ENCODE results near the gene CHST5. TPM values are rescaled to one million over a fixed set of nuclear protein-coding genes. Genes with fewer than 3 reads are reported as not detected.
A peak's percentile ranks its signal among the peaks of the same experiment; 100 is the strongest.

Gene CHST5
- total RNA-seq, 5 donors from 2014 or later (not counting 1 experiment from before 2014, with no cell fraction given) = 0.09 TPM; not detected in 4

DNA sequence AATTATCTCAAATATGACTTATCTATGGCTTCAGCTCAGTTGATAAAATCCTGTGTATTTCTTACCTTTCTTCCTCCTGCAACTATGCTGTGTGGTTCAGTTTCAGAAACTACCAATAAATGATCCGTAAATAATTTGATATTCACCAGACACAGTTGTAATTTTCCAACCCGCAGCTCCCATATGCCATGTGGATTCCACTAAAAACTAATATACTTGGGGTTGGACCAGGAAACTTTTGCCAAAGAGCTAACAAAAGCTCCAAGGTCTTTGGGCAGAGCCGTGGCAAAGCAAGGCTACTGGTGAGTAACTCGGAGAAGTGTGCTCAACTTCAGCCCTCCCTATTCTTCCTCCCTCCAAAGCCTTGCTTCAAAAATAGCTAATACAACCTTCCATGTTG, 38.4 kb downstream of the CHST5 start:
- POLR2A ChIA-PET = no interaction called here
- peaks cover 6 to 10% (median 7%) of the 10 kb centered on the region in 3 donors for H3K4me1 Mint-ChIP-seq
- DNase-seq = no peak
- H3K36me3 Mint-ChIP-seq = no peaks in the 10 kb centered on the region
- H3K27me3 ChIP-seq (replicated peaks in 1 of 2; ENCODE audit: control insufficient read depth in 2 of 2, extremely low read depth in 1 of 2, insufficient read depth in 2 of 2, low read length in 1 of 2) = peaks cover 2 to 33% of the 10 kb centered on the region in 2 experiments
- no peak overlapping the region for H3K4me3 Mint-ChIP-seq
- H3K27me3 Mint-ChIP-seq = peaks cover 24 to 40% of the 10 kb centered on the region in 2 donors
- peaks cover 0 to 10% of the 10 kb centered on the region in 2 experiments for H3K4me1 ChIP-seq (ENCODE audit: control insufficient read depth in 1 of 2, extremely low read depth in 1 of 2, insufficient read depth in 2 of 2, low read length in 2 of 2)
- CTCF ChIA-PET = interaction anchor here in 1 of 2 donors (0.6 to 0.7 kb wide), 2 partner anchors 9 to 46 kb away, joined by 3 read pairs; no protein-coding TSS in a partner anchor
- H3K9me3 ChIP-seq = no peaks in the 10 kb centered on the region
- no CpG with 5 or more reads among the region's 4 CpGs for WGBS (ENCODE audit: insufficient coverage)
- no peak overlapping the region for H3K27ac ChIP-seq (ENCODE audit: low read length)
- H3K27ac Mint-ChIP-seq = no peak overlapping the region
- no peak for ATAC-seq (replicated peaks in 1 of 4)
- H3K4me3 ChIP-seq (ENCODE audit: control insufficient read depth in 1 of 2, extremely low read depth in 1 of 2, low read length in 1 of 2) = no peak overlapping the region
- H3K36me3 ChIP-seq (ENCODE audit: control insufficient read depth in 2 of 2, extremely low read depth in 1 of 2, insufficient read depth in 1 of 2, low read length in 1 of 2) = no peaks in the 10 kb centered on the region
- H3K9me3 Mint-ChIP-seq = no peaks in the 10 kb centered on the region

DNA sequence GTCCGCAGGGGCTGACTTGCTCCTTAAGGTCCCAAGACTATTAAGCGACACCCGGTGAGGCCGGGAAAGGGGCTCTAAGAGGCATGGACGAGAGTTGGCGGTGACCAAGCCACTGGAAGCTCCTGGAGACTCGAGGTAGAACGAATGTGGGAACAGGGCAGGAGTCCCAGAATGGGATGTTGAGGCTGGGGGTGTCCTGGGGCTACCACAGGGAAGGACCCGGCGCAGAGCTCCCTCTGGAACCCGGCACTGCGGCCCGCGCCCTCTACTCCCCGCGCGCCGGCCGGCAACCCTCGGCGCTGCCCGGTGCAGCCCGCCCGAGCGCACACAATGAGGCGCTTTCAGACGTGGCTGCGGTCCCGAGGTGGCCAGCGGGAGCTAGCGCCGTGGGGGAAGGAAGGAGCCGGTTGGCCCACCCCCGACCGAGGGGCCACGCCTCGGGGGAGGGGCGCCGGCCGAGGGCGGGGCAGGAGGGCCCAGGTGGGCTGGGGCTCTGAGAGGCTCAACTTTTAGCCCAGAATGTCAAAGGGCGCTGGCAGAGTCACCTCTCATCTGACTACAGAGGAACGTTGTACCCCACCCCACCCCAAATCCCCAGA, 40.7 kb downstream of the CHST5 start, which contains the start of gene CHST6:
CHST6 (minus strand) TSS at position 366 of the 599 bp plus-strand sequence. CDS start 15,613 bp downstream, outside the sequence.
- DNase-seq (peak in 4 of 35 experiments; percentile 7 to 23 (median 10)), ATAC-seq (replicated peaks in 1 of 4) (peak; percentile 43 to 67 (median 62))
- Mint-ChIP-seq H3K27me3 (peaks cover 24 to 37% of the 10 kb centered on the region in 2 donors), H3K9me3 (no peaks in the 10 kb centered on the region), H3K4me3 (peak within 1 kb of the TSS; percentile 55 to 77 (median 57)), H3K4me1 (peaks cover 6 to 10% (median 7%) of the 10 kb centered on the region in 3 donors), H3K36me3 (no peaks in the 10 kb centered on the region), H3K27ac (no peak within 1 kb of the TSS)
- Histone ChIP-seq H3K36me3 (ENCODE audit: control insufficient read depth in 2 of 2, extremely low read depth in 1 of 2, insufficient read depth in 1 of 2, low read length in 1 of 2) (no peaks in the 10 kb centered on the region), H3K9me3 (no peaks in the 10 kb centered on the region), H3K4me3 (ENCODE audit: control insufficient read depth in 1 of 2, extremely low read depth in 1 of 2, low read length in 1 of 2) (peak within 1 kb of the TSS in 1 of 2 donors; percentile 58), H3K27me3 (replicated peaks in 1 of 2; ENCODE audit: control insufficient read depth in 2 of 2, extremely low read depth in 1 of 2, insufficient read depth in 2 of 2, low read length in 1 of 2) (peaks cover 2 to 34% of the 10 kb centered on the region in 2 experiments), H3K4me1 (ENCODE audit: control insufficient read depth in 1 of 2, extremely low read depth in 1 of 2, insufficient read depth in 2 of 2, low read length in 2 of 2) (peaks cover 0 to 10% of the 10 kb centered on the region in 2 experiments), H3K27ac (ENCODE audit: low read length) (no peak within 1 kb of the TSS)
- ChIA-PET CTCF (interaction anchor here in 1 of 2 donors (0.6 to 1.0 kb wide), 2 partner anchors 22 to 151 kb away, joined by 3 read pairs; no protein-coding TSS in a partner anchor), POLR2A (no interaction called here)
- WGBS (ENCODE audit: insufficient coverage) = 1% methylated on average over 34 of the region's 43 CpGs

DNA sequence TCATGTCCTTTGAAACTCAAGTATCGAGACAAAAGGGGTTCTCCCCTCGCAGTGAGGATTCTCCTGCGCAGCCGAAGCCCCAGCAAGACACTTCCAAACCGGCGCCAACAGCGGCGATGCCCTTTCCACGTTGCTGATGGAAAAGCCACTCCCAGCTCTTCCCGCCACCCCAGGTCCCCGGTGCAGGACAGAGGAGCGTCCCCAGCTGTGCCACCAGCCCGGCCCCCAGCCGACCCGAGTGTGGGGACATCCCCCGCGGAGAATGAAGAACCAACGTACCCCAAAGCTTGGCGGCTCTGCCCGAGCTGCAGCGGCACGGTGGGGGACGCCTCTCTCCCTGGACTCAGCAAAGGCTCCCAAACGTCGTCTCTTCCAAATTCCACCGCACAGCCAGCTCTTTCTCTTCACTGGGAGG, 41.2 kb downstream of the CHST5 start:
- POLR2A ChIA-PET = no interaction called here
- no peak overlapping the region for H3K27ac Mint-ChIP-seq
- peak overlapping the region in 1 of 2 donors; percentile 58 for H3K4me3 ChIP-seq (ENCODE audit: control insufficient read depth in 1 of 2, extremely low read depth in 1 of 2, low read length in 1 of 2)

DNA sequence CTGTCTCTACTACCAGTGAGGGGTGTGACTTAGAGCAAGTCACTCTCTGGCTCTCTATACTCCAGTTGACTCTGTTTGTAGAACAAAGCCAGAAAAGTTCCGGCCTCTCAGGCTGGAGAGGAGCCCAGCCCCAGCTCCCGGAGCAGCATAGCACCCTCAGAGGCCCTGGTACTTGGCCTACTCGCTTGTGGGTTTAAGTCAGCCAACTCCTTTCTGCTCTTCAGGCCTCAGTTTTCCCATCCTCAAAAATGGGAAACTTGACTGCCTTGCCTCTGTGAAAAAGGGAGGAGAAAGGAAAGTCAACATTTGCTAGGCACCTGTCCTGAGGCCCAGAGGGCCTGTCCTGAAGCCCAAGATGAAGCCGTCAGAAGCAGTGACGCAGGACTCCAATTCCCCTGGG, 41.7 kb downstream of the CHST5 start:
- Histone ChIP-seq H3K4me3 (ENCODE audit: control insufficient read depth in 1 of 2, extremely low read depth in 1 of 2, low read length in 1 of 2) (no peak overlapping the region), H3K4me1 (ENCODE audit: control insufficient read depth in 1 of 2, extremely low read depth in 1 of 2, insufficient read depth in 2 of 2, low read length in 2 of 2) (peaks cover 0 to 10% of the 10 kb centered on the region in 2 experiments), H3K27ac (ENCODE audit: low read length) (no peak overlapping the region), H3K36me3 (ENCODE audit: control insufficient read depth in 2 of 2, extremely low read depth in 1 of 2, insufficient read depth in 1 of 2, low read length in 1 of 2) (no peaks in the 10 kb centered on the region), H3K9me3 (no peaks in the 10 kb centered on the region), H3K27me3 (replicated peaks in 1 of 2; ENCODE audit: control insufficient read depth in 2 of 2, extremely low read depth in 1 of 2, insufficient read depth in 2 of 2, low read length in 1 of 2) (peaks cover 2 to 34% of the 10 kb centered on the region in 2 experiments)
- no peak for ATAC-seq (replicated peaks in 1 of 4)
- H3K4me1 Mint-ChIP-seq = peaks cover 6 to 10% (median 7%) of the 10 kb centered on the region in 3 donors
- CTCF ChIA-PET = interaction anchor here in 1 of 2 donors (0.6 to 1.0 kb wide), 2 partner anchors 23 to 150 kb away, joined by 3 read pairs; no protein-coding TSS in a partner anchor
- H3K4me3 Mint-ChIP-seq = peak overlapping the region; percentile 55 to 77 (median 57)
- no peaks in the 10 kb centered on the region for H3K9me3 Mint-ChIP-seq
- no peaks in the 10 kb centered on the region for H3K36me3 Mint-ChIP-seq
- H3K27me3 Mint-ChIP-seq = peaks cover 22 to 37% of the 10 kb centered on the region in 2 donors
- no peak for DNase-seq
- POLR2A ChIA-PET = interaction anchor here in 1 of 2 donors (0.5 kb wide), 1 partner anchor 889 kb away, joined by 3 read pairs; no protein-coding TSS in a partner anchor
- no peak overlapping the region for H3K27ac Mint-ChIP-seq
- 92% methylated on average over 4 of the region's 5 CpGs for WGBS (ENCODE audit: insufficient coverage)

More for the DNA sequence above, 41.2 kb downstream of the CHST5 start:
- no peaks in the 10 kb centered on the region for H3K9me3 ChIP-seq
- H3K27me3 ChIP-seq (replicated peaks in 1 of 2; ENCODE audit: control insufficient read depth in 2 of 2, extremely low read depth in 1 of 2, insufficient read depth in 2 of 2, low read length in 1 of 2) = peaks cover 2 to 34% of the 10 kb centered on the region in 2 experiments
- H3K4me1 Mint-ChIP-seq = peaks cover 6 to 10% (median 7%) of the 10 kb centered on the region in 3 donors
- peaks cover 0 to 10% of the 10 kb centered on the region in 2 experiments for H3K4me1 ChIP-seq (ENCODE audit: control insufficient read depth in 1 of 2, extremely low read depth in 1 of 2, insufficient read depth in 2 of 2, low read length in 2 of 2)
- peaks cover 22 to 37% of the 10 kb centered on the region in 2 donors for H3K27me3 Mint-ChIP-seq
- H3K27ac ChIP-seq (ENCODE audit: low read length) = no peak overlapping the region
- no peak for DNase-seq
- 40% methylated on average over 23 of the region's 26 CpGs for WGBS (ENCODE audit: insufficient coverage)
- H3K36me3 Mint-ChIP-seq = no peaks in the 10 kb centered on the region
- CTCF ChIA-PET = interaction anchor here in 1 of 2 donors (0.6 to 1.0 kb wide), 2 partner anchors 23 to 150 kb away, joined by 3 read pairs; no protein-coding TSS in a partner anchor
- peak in 1 of 4 experiments; percentile 23 for ATAC-seq (replicated peaks in 1 of 4)
- no peaks in the 10 kb centered on the region for H3K36me3 ChIP-seq (ENCODE audit: control insufficient read depth in 2 of 2, extremely low read depth in 1 of 2, insufficient read depth in 1 of 2, low read length in 1 of 2)
- H3K9me3 Mint-ChIP-seq = no peaks in the 10 kb centered on the region
- peak overlapping the region; percentile 55 to 77 (median 57) for H3K4me3 Mint-ChIP-seq

DNA sequence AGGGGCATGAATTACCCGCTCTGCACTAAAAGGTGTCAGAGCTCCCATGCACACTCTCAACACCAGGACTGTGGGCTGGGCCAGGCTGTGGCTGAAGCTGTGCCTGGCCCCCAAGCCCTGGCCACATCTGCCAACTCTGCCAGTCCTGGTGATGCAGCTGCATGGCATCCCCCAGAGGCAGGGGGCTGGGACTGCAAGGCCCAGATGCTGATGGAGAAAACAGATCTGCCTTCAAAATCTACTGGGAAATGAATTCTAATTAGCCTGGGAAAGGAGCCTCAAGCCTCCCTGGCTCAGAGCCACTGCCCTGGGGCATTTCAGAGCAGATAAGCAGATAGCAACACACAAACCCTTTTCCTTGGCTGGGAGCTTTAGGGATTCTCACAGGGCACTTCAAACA, 44.0 kb downstream of the CHST5 start:
- DNase-seq (no peak), ATAC-seq (replicated peaks in 1 of 4) (no peak)
- H3K4me1 Mint-ChIP-seq = peaks cover 6 to 10% (median 7%) of the 10 kb centered on the region in 3 donors
- Histone ChIP-seq H3K4me3 (ENCODE audit: control insufficient read depth in 1 of 2, extremely low read depth in 1 of 2, low read length in 1 of 2) (no peak overlapping the region), H3K4me1 (ENCODE audit: control insufficient read depth in 1 of 2, extremely low read depth in 1 of 2, insufficient read depth in 2 of 2, low read length in 2 of 2) (peaks cover 0 to 10% of the 10 kb centered on the region in 2 experiments), H3K27ac (ENCODE audit: low read length) (no peak overlapping the region), H3K36me3 (ENCODE audit: control insufficient read depth in 2 of 2, extremely low read depth in 1 of 2, insufficient read depth in 1 of 2, low read length in 1 of 2) (no peaks in the 10 kb centered on the region), H3K9me3 (no peaks in the 10 kb centered on the region), H3K27me3 (replicated peaks in 1 of 2; ENCODE audit: control insufficient read depth in 2 of 2, extremely low read depth in 1 of 2, insufficient read depth in 2 of 2, low read length in 1 of 2) (peaks cover 2 to 34% of the 10 kb centered on the region in 2 experiments)
- no peak overlapping the region for H3K27ac Mint-ChIP-seq
- ChIA-PET CTCF (no interaction called here), POLR2A (no interaction called here)
- no peaks in the 10 kb centered on the region for H3K36me3 Mint-ChIP-seq
- H3K4me3 Mint-ChIP-seq = no peak overlapping the region
- H3K27me3 Mint-ChIP-seq = peaks cover 17 to 37% of the 10 kb centered on the region in 2 donors
- 87% methylated on average over 1 of the region's 1 CpG for WGBS (ENCODE audit: insufficient coverage)
- H3K9me3 Mint-ChIP-seq = no peaks in the 10 kb centered on the region

DNA sequence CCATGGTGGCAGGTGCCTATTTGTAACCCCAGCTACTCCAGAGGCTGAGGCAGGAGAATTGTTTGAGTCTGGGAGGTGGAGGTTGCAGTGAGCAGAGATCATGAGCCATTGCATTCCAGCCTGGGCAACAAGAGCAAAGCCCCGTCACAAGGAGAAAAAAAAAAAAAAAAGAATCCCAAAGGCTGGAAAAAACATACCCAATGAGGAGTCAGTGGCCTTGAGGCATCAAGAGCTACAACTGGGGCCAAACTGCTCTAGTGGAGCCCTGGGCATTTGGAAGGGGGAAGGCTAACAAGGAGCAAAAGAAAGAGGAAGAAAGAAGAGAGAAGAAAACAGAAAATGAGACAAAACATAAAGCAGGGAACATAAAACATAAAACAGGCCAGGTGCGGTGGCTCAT, 47.6 kb downstream of the CHST5 start:
- Histone ChIP-seq H3K27me3 (replicated peaks in 1 of 2; ENCODE audit: control insufficient read depth in 2 of 2, extremely low read depth in 1 of 2, insufficient read depth in 2 of 2, low read length in 1 of 2) (peaks cover 0 to 22% of the 10 kb centered on the region in 2 experiments), H3K4me1 (ENCODE audit: control insufficient read depth in 1 of 2, extremely low read depth in 1 of 2, insufficient read depth in 2 of 2, low read length in 2 of 2) (no peaks in the 10 kb centered on the region), H3K4me3 (ENCODE audit: control insufficient read depth in 1 of 2, extremely low read depth in 1 of 2, low read length in 1 of 2) (no peak overlapping the region), H3K36me3 (ENCODE audit: control insufficient read depth in 2 of 2, extremely low read depth in 1 of 2, insufficient read depth in 1 of 2, low read length in 1 of 2) (no peaks in the 10 kb centered on the region), H3K9me3 (no peaks in the 10 kb centered on the region), H3K27ac (ENCODE audit: low read length) (no peak overlapping the region)
- ATAC-seq (replicated peaks in 1 of 4) (no peak), DNase-seq (no peak)
- CTCF ChIA-PET = interaction anchor here in 1 of 2 donors (0.7 kb wide), 1 partner anchor 10 kb away, joined by 3 read pairs; no protein-coding TSS in a partner anchor
- Mint-ChIP-seq H3K4me1 (no peaks in the 10 kb centered on the region), H3K4me3 (no peak overlapping the region), H3K9me3 (no peaks in the 10 kb centered on the region), H3K36me3 (no peaks in the 10 kb centered on the region), H3K27ac (no peak overlapping the region), H3K27me3 (peaks cover 12 to 26% of the 10 kb centered on the region in 2 donors)
- POLR2A ChIA-PET = no interaction called here
- WGBS (ENCODE audit: insufficient coverage) = 80% methylated on average over 1 of the region's 2 CpGs
